IMR-90 (cell line): ENCODE measurements around the gene SLC17A9. TPM values are rescaled to one million over a fixed set of nuclear protein-coding genes. Genes with fewer than 3 reads are reported as not detected.

Experiments
- ATAC-seq: fragments of 200-7000 bp; cut with Tn5 transposase; 2 replicates; pipeline ENCODE4 v1.9.1; 2020; ENCODE audit warnings: low read depth, mild to moderate bottlenecking, moderate library complexity
- BruUV-seq: library from RNA; stranded (reverse); fragments of 400-500 nt; replicated peaks from 2 replicates; lab custom pipeline; 2021; lab: Mats Ljungman, UMichigan
- CTCF ChIA-PET: fragments of 300-600 bp; formaldehyde crosslinking; extraction: SDS; loops from one replicate; lab custom pipeline; 2021; ENCODE audit warnings: antibody characterized with exemption; lab: Yijun Ruan, JAX
- POLR2A ChIA-PET: fragments of 300-600 bp; sonication (Branson Sonifier 250); formaldehyde crosslinking; loops from one replicate; lab custom pipeline; 2022; ENCODE audit warnings: antibody characterized with exemption; ENCODE audit not compliant: unreplicated experiment; lab: Charles Lee
- DNase-seq: peaks from one replicate; pipeline ENCODE4 v3.0.0; 2013
- H2AFZ ChIP-seq: replicated peaks from 2 replicates; pipeline ENCODE3; 2013; ENCODE audit warnings: low read length, mild to moderate bottlenecking; ENCODE audit not compliant: poor library complexity
- H2AK5ac ChIP-seq: 2 replicates; pipeline ENCODE4 v1.6.1; 2013; ENCODE audit warnings: low read depth, low read length, inconsistent platforms
- H2AK9ac ChIP-seq: replicated peaks from 2 replicates; pipeline ENCODE3; 2013; ENCODE audit warnings: mild to moderate bottlenecking, low read depth, low read length, moderate library complexity; ENCODE audit not compliant: poor library complexity
- H2BK120ac ChIP-seq: 2 replicates; pipeline ENCODE4 v1.6.1; 2013; ENCODE audit warnings: low read depth, low read length, inconsistent platforms
- H2BK15ac ChIP-seq: 3 replicates; pipeline ENCODE4 v1.6.1; 2013; ENCODE audit warnings: low read depth, low read length, inconsistent platforms
- H2BK20ac ChIP-seq: 2 replicates; pipeline ENCODE4 v1.6.1; 2013; ENCODE audit warnings: low read depth, mild to moderate bottlenecking, inconsistent platforms, low read length, moderate library complexity
- H2BK5ac ChIP-seq: 2 replicates; pipeline ENCODE4 v1.6.1; 2013; ENCODE audit warnings: mild to moderate bottlenecking, low read depth, low read length, inconsistent platforms; ENCODE audit not compliant: poor library complexity, severe bottlenecking
- H3K14ac ChIP-seq: replicated peaks from 2 replicates; pipeline ENCODE4 v1.6.1; 2013; ENCODE audit warnings: low read depth, low read length, inconsistent platforms
- H3K18ac ChIP-seq: 2 replicates; pipeline ENCODE4 v1.6.1; 2013; ENCODE audit warnings: low read depth, low read length, control low read depth
- H3K23ac ChIP-seq: 2 replicates; pipeline ENCODE4 v1.6.1; 2013; ENCODE audit warnings: low read depth, low read length, inconsistent platforms
- H3K27ac ChIP-seq: 2 replicates; pipeline ENCODE4 v1.5.1; 2013; ENCODE audit warnings: mild to moderate bottlenecking, control low read depth, low read length; ENCODE audit not compliant: insufficient read depth
- H3K27me3 ChIP-seq: 2 replicates; pipeline ENCODE4 v1.6.1; 2013; ENCODE audit warnings: low read length; ENCODE audit not compliant: control insufficient read depth, insufficient read depth
- H3K36me3 ChIP-seq: 2 replicates; pipeline ENCODE4 v1.6.1; 2013; ENCODE audit warnings: low read length, mixed read lengths; ENCODE audit not compliant: control insufficient read depth, insufficient read depth
- H3K4ac ChIP-seq: 2 replicates; pipeline ENCODE4 v1.6.1; 2013; ENCODE audit warnings: low read depth, low read length, inconsistent platforms
- H3K4me1 ChIP-seq: 2 replicates; pipeline ENCODE4 v1.6.1; 2013; ENCODE audit warnings: low read length, mixed read lengths; ENCODE audit not compliant: control insufficient read depth, insufficient read depth
- H3K4me2 ChIP-seq: 2 replicates; pipeline ENCODE4 v1.6.1; 2013; ENCODE audit warnings: low read depth, mild to moderate bottlenecking, control low read depth, low read length, moderate library complexity
- H3K4me3 ChIP-seq: 2 replicates; pipeline ENCODE4 v1.5.1; 2013; ENCODE audit warnings: low read depth, mild to moderate bottlenecking, control low read depth, low read length, moderate library complexity; ENCODE audit not compliant: insufficient read depth
- H3K56ac ChIP-seq: 2 replicates; pipeline ENCODE4 v1.6.1; 2013; ENCODE audit warnings: low read length, inconsistent platforms; ENCODE audit not compliant: insufficient read depth; ENCODE audit errors: extremely low read depth
- H3K79me1 ChIP-seq, 2 experiments: 2 replicates each; pipeline ENCODE4 v1.6.1; 2013; ENCODE audit warnings: low read length in 2 of 2, inconsistent platforms in 1 of 2, low read depth in 1 of 2
- H3K9ac ChIP-seq: 2 replicates; pipeline ENCODE4 v1.6.1; 2013; ENCODE audit warnings: low read depth, low read length, control low read depth
- H3K9me1 ChIP-seq: 2 replicates; pipeline ENCODE4 v1.6.1; 2013; ENCODE audit warnings: low read length, inconsistent platforms; ENCODE audit not compliant: insufficient read depth
- H3K9me3 ChIP-seq: 2 replicates; pipeline ENCODE4 v1.6.1; 2013; ENCODE audit warnings: low read length; ENCODE audit not compliant: control insufficient read depth, insufficient read depth
- H4K20me1 ChIP-seq: 2 replicates; pipeline ENCODE4 v1.6.1; 2013; ENCODE audit warnings: low read length, inconsistent platforms; ENCODE audit not compliant: insufficient read depth
- H4K5ac ChIP-seq: 2 replicates; pipeline ENCODE4 v1.6.1; 2013; ENCODE audit warnings: mild to moderate bottlenecking, low read depth, low read length, control low read depth
- H4K8ac ChIP-seq, 2 experiments: 2 replicates each; pipeline ENCODE4 v1.6.1; 2013; ENCODE audit warnings: low read depth in 2 of 2, low read length in 2 of 2, control low read depth in 1 of 2, inconsistent platforms in 1 of 2
- H4K91ac ChIP-seq: 2 replicates; pipeline ENCODE4 v1.6.1; 2013; ENCODE audit warnings: low read depth, low read length, inconsistent platforms; ENCODE audit not compliant: insufficient read depth
- BHLHE40 ChIP-seq: fragments of 150-350 bp; IDR thresholded peaks from 2 replicates; pipeline ENCODE4 v1.6.1; 2016; ENCODE audit warnings: mild to moderate bottlenecking, low read depth, low read length
- CEBPB ChIP-seq: IDR thresholded peaks from 2 replicates; pipeline ENCODE4 v1.6.1; 2012; ENCODE audit warnings: low read depth, low read length, improper control_type of control experiment
- CHD1 ChIP-seq: IDR thresholded peaks from 2 replicates; pipeline ENCODE4 v1.6.1; 2012; ENCODE audit warnings: low read depth, low read length, improper control_type of control experiment
- CTCF ChIP-seq: conservative IDR thresholded peaks from 2 replicates; pipeline ENCODE4 v1.5.1; 2012; ENCODE audit warnings: mild to moderate bottlenecking, low read depth, low read length, improper control_type of control experiment
- ELK1 ChIP-seq: fragments of 150-350 bp; IDR thresholded peaks from 2 replicates; pipeline ENCODE4 v1.6.1; 2016; ENCODE audit warnings: low read depth, mild to moderate bottlenecking, low read length, moderate library complexity, borderline replicate concordance
- FOS ChIP-seq: fragments of 150-350 bp; IDR thresholded peaks from 2 replicates; pipeline ENCODE4 v1.6.1; 2016; ENCODE audit warnings: low read depth, low read length
- MAZ ChIP-seq: IDR thresholded peaks from 2 replicates; pipeline ENCODE4 v1.6.1; 2012; ENCODE audit warnings: low read depth, mild to moderate bottlenecking, low read length, improper control_type of control experiment, moderate library complexity, borderline replicate concordance
- MXI1 ChIP-seq: IDR thresholded peaks from 2 replicates; pipeline ENCODE4 v1.6.1; 2012; ENCODE audit warnings: low read depth, mild to moderate bottlenecking, low read length, moderate library complexity, borderline replicate concordance
- NFE2L2 ChIP-seq: fragments of 150-350 bp; IDR thresholded peaks from 2 replicates; pipeline ENCODE4 v1.6.1; 2016; ENCODE audit warnings: low read depth, mild to moderate bottlenecking, low read length
- POLR2A ChIP-seq: IDR thresholded peaks from 2 replicates; pipeline ENCODE4 v1.6.1; 2012; ENCODE audit warnings: mild to moderate bottlenecking, low read depth, low read length
- RAD21 ChIP-seq: IDR thresholded peaks from 2 replicates; pipeline ENCODE4 v1.6.1; 2012; ENCODE audit warnings: low read length, improper control_type of control experiment
- RCOR1 ChIP-seq: IDR thresholded peaks from 2 replicates; pipeline ENCODE4 v1.6.1; 2012; ENCODE audit warnings: mild to moderate bottlenecking, low read length, improper control_type of control experiment; ENCODE audit not compliant: insufficient replicate concordance
- RFX5 ChIP-seq: IDR thresholded peaks from 2 replicates; pipeline ENCODE4 v1.8.0; 2012; ENCODE audit warnings: low read depth, mild to moderate bottlenecking, low read length, moderate library complexity
- SMC3 ChIP-seq: fragments of 150-350 bp; IDR thresholded peaks from 2 replicates; pipeline ENCODE4 v1.6.1; 2016; ENCODE audit warnings: low read depth, mild to moderate bottlenecking, antibody characterized with exemption, low read length, moderate library complexity
- USF2 ChIP-seq: fragments of 150-350 bp; IDR thresholded peaks from 2 replicates; pipeline ENCODE4 v1.6.1; 2017; ENCODE audit warnings: mild to moderate bottlenecking, antibody characterized with exemption, low read length, low read depth
- WGBS, 2 experiments: methylation state at CpG; one replicate each; pipeline versions ENCODE4 v1.1.5 to v1.1.7; 2013; ENCODE audit warnings: missing lambda C conversion rate in 2 of 2; ENCODE audit not compliant: insufficient read length in 1 of 2; ENCODE audit errors: extremely low coverage in 2 of 2; 5-methylcytosine and 5-hydroxymethylcytosine counted together
- dilution Hi-C: fragments of 300-500 bp; cut with HindIII; formaldehyde crosslinking; loops from one replicate; pipeline ENCODE4 v1.14.3; 2018; ENCODE audit warnings: low sequenced_read_pairs; ENCODE audit not compliant: unreplicated experiment
- in situ Hi-C: fragments of 300-500 bp; cut with MboI; formaldehyde crosslinking; loops from 3 replicates; pipeline ENCODE4 v1.14.3; 2019; ENCODE audit warnings: low sequenced_read_pairs, inconsistent platforms, mixed read lengths
- intact Hi-C: fragments of 100-400 bp; cut with micrococcal nuclease; formaldehyde crosslinking; loops from 2 replicates; pipeline ENCODE4 v1.10.0; 2022
- polyA plus RNA-seq, 3 experiments: library from polyadenylated mRNA; depleted of rRNA; stranded (reverse); fragments of >200 nt; gene quantifications; 2 replicates each; pipeline ENCODE4 v1.2.3, GENCODE V29; 2012; ENCODE audit warnings: low replicate concordance in 1 of 3
- total RNA-seq: library from RNA; depleted of rRNA; stranded (reverse); fragments of >200 nt; gene quantifications from 2 replicates; pipeline ENCODE4 v1.2.3, GENCODE V29; 2012

SLC17A9 gene
- total and polyA plus RNA-seq, 2 of the 4 experiments (the other 2 are of a cell fraction) = 2.2 to 14.4 TPM

GRCh38 chr20:63007360-63007645 is 54.8 kb downstream of the SLC17A9 start:
- Histone ChIP-seq H3K4me1 (no peaks in the 10 kb centered on the region), H3K4ac (no peak overlapping the region), H3K9ac (no peak overlapping the region), H3K4me3 (no peak overlapping the region), H3K27ac (no peak overlapping the region), H2AK9ac (no peak overlapping the region), H2BK120ac (no peak overlapping the region), H3K14ac (no peak overlapping the region), H4K8ac (no peak overlapping the region), H2BK15ac (no peak overlapping the region), H3K36me3 (no peaks in the 10 kb centered on the region), H4K20me1 (0 out of 2 replicates have a peak, but pooled peaks cover 4% of the 10 kb centered on the region), H3K18ac (no peak overlapping the region), H4K5ac (no peak overlapping the region), H3K27me3 (peaks cover 90% of the 10 kb centered on the region), H3K56ac (no peak overlapping the region), H2BK5ac (no peak overlapping the region), H4K91ac (no peak overlapping the region), H3K9me3 (peaks cover 2% of the 10 kb centered on the region; the same call in 1 of the 2 replicates), H3K9me1 (no peaks in the 10 kb centered on the region), H2AK5ac (no peak overlapping the region), H3K23ac (no peak overlapping the region), H3K79me1 (no peaks in the 10 kb centered on the region), H2BK20ac (no peak overlapping the region), H2AFZ (no peak overlapping the region), H3K4me2 (no peak overlapping the region)
- WGBS, 2 experiments = 1% methylated on average over 13 of the region's 24 CpGs; no CpG with 5 or more reads in 1 of the 2 experiments
- CTCF ChIA-PET = no interaction called here
- TF ChIP-seq ELK1 (no peak), RAD21 (no peak), BHLHE40 (no peak), RFX5 (no peak), RCOR1 (no peak), USF2 (no peak), CTCF (no peak), CHD1 (no peak), SMC3 (no peak), MAZ (no peak), MXI1 (no peak), FOS (no peak), CEBPB (no peak), NFE2L2 (no peak), POLR2A (no peak)
- in situ Hi-C loops (loop anchor here (25.0 kb wide), 1 partner anchor 320 kb away; no protein-coding TSS in a partner anchor), intact Hi-C loops (loop anchor here (5.0 kb wide), 1 partner anchor 200 kb away; no protein-coding TSS in a partner anchor), dilution Hi-C loops (no loop called here)
- ATAC-seq (no peak), DNase-seq (no peak)
- BruUV-seq = no TSS peak
- POLR2A ChIA-PET = no interaction called here
